GM18909 (cell line): ENCODE measurements around the gene ADAM12.

Experiments used
- ATAC-seq: cut with Tn5 transposase; IDR thresholded peaks from one replicate; pipeline ENCODE4 v1.9.1; 2021; ENCODE audit warnings: mild to moderate bottlenecking; ENCODE audit not compliant: unreplicated experiment, poor library complexity

ADAM12 gene

DNA sequence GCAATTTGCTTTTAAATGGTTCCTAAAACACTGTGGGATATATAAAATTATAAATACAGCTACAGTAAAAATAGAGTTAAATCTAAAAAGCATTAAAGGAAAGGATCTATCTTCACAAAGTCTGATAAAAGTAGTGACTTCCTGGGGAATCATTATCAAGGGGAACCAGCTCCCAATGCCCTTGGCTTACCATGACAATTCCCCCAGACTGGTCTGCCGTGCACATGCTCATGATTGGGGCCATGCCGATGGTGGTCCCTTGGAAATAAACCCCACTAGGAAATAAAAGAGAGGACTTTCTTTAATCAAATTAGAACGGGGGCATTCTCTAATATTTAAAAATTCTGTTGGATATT is 290.1 kb downstream of the ADAM12 start:
- ATAC-seq, result no peak

DNA sequence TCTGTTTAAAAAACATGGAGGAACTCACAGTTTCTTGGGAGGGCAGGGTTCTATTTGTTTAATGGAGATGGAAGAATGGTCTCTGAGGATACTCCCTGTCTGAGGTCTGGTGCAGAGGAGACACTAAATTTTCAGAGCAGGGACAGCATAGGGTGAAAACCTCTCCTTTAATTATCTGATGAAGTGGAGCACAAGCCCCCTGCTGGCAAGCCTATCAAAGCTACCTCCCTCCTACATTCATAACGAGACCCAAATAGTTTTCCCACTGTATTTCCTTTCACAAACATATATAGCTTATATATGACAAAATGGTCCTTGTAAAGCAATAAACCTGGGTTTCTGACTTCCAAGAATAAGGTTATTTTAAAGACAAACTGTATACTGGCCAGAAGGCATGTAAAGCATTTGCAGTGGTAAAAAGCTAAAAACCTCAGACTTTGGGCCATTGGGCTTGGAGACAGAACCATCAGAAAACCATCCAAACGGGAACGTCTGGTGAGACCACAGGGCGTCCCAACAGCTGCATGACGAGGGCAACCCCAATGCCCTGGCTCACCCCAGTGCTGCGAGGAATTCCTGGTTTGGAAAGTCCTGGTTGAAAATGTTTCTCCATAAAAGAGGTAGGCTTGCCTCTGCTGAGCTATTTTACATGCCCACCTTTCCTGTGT is 290.6 kb downstream of the ADAM12 start:
- no peak for ATAC-seq

DNA sequence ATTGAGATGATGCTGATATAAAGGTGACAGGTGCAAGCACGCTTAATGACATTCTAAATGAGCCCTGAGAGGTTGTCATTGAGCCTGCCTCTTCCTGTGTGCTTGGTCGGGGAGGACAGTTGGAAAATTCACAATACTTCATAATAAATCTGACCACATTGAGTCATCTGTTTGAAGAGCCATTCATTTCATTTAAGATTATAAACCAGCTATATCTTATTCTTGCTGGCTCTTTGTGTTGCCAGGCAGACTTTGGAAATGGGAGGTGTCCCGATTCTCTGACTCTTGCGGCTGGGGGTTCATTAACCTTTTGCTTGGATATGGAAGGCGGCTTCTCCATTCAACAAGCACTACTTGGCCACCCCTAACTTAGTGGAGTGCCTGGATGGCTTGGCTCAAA is 293.7 kb downstream of the ADAM12 start:
- no peak for ATAC-seq

DNA sequence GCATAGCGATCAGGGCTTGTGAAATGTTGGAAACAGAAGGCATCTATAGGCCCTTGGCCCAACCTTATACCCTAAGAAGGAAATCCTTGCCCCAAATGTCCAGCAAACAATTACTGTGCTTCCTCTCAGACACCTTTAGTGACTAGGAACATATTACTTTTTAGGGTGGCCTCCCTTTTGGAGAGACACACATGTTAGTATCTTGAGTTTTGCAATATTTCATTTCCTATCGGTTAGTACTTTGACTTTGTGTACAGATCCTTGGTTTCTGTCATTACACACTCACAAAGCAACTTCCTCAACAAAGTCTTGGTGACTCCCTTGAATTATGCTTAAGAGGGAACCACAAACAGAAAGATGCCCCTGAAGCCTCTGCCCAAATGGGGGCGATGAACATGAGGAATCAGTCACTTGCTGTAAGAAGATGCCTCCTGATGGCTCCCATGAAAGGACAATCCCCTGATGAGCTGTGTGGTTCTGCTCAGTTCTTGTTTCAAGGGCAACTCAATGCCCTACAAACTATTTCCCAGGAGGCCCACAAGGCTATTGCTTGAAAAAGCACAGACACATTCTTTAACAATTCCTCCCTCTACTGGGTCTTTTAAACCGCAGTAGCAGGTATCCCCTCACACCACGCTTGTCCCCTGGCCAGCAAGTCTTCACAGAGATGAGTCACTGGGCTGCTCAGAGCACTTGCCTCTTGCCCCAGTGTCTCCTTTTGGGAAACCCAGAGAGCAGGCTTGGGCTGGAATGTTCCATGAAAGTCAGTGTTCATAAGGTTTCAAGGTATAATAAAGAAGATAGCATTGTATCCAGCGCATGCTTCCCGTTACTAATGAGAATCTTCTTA is 295.7 kb downstream of the ADAM12 start:
- no peak for ATAC-seq

DNA sequence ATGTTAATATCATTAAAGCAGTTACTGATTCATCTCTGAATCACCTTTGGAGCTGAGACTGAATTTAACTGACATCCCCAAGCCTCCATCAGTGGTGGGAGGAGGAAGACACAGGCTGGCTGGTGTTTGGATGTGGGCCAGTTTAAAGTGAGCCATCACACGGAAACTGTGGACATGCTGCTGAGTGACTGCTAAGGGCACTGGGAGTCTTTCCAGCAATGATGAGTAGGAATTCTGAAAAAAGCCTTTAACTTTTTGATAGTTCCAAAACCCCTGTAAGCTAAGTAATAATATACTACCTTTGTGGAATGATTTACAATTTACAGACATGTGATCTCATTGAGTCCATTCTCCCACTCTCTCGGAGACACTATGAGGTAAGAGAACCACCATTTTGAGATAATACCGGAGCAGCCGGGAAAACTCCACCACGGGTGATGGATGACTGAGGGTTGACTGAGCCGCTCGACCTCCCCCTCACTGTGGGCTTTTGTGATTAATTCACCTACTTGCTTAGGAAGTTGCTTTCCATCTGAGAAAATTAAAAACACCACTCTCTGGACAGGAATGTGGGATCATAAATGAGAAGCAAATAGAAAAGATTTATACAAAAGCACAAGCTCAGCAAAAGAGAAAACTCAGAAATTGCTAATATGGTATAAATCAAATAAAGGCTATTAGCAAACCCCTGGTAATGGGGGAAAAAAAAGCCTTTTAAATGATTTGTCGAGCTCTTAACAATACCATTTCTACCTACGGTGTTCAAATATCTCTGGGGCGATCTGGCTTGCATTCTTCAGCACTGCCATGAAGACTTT is 297.2 kb downstream of the ADAM12 start:
- no peak for ATAC-seq

DNA sequence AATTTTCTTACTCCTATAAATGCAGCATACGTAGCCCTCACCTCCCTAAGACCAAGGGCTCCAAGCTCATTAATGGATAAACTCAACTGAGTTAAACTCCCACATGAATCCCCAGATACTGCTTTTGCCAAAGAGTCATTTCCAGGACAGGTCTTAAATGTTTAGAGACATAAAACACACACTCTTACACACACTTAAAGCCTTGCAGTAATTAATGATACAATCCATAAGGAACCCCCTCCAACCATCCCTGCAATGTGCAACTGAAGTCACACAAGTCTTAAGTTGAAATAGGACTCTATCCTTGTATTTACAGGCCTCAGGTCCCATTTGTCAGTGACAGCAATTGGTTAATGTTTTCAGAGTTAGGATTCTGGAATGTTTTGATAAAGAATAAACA is 297.8 kb downstream of the ADAM12 start:
- ATAC-seq, result no peak

DNA sequence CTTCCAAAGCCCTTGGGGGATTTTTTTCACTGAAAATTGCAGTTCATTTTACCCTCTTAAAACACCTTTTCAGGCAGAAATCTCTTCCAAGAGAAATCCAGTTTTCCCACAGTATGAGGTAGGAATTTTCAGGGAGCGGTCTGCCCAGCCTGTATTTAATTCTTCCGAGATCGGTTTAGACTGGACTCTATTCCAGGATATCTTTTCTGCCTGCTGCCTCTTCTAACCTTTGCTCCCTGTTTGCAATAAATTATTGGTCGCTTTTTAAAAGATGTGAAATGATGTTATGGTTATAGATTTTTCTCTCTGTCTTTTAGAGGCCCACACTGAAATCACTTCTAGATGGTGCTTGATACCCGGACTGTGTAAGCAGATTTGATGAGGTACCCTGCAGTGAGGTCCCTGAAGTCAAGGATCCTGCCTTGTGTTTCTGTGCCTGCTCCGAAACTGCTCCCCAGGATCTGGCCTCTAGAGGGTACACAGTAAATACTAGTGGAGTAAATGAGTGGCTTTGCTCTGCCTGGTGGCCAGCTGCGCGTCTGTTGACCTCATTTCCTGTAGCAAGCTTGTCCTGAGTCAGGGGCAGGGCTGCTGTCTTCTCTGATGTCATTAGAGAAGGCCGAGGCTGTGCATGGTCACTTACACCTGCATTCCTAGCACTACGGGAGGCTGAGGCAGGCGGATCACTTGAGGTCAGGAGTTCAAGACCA is 300.3 kb downstream of the ADAM12 start:
- ATAC-seq, result no peak

DNA sequence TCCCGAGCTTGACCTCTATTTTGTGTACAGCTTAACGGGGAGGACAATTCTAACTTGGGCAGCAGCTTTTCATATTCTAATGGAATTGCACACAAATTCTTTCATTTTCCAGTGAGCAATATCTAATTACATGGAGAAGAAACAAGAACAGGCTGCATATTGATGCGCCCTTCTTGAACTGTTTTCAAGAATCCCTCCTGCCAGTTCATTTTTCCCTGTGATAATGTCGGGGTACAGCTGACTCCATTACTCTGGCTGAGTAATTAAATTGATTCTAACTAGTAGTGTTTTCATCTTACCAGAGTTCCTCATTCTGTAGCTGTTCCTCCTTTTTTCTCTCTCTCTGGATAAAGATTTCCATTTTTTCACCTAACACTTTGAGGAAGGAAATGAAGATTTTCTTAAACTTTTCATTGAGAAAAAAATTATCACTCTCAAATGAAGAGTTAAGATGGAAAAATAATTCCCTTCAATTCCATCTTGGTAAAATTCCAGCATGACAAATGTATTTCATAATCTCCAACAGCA is 301.1 kb downstream of the ADAM12 start:
- ATAC-seq, result no peak

DNA sequence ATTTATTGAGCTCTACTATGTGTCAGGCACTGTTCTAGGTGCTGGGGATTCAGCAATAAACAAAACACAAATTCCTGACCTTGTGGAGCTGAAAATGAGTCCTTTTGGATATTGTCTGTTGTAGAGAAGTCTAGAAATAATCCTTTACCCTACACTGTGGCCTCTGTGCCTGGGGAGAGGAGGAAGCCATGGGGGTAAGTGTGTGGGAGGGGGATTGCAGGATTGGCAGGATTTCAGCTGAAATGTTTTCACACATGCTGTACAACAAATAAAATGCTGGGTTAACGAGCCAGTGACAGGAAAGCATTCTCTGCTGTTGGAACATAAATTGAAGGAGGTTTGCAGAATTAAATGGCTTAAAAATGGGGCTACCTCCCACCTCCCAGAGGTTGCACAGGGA is 302.5 kb downstream of the ADAM12 start:
- no peak for ATAC-seq

DNA sequence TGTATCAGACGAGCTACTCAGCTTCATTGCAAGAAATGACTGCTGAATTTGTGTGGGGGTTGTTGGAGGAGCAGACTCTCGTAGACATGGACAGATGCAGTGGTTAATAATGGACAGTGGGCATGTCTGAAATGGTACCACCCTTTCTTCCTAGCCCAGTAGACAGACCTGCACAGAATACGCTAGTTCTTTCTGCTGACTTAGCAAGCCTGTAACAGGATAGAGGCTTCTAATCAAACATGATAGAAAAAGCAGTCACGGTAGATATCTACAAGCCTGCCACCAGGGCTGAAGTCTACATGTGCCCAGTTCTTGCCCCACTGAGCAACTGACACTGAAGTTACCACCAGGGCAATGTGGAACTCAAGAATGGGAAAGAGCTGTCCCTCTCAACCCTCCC is 303.9 kb downstream of the ADAM12 start:
- no peak for ATAC-seq

DNA sequence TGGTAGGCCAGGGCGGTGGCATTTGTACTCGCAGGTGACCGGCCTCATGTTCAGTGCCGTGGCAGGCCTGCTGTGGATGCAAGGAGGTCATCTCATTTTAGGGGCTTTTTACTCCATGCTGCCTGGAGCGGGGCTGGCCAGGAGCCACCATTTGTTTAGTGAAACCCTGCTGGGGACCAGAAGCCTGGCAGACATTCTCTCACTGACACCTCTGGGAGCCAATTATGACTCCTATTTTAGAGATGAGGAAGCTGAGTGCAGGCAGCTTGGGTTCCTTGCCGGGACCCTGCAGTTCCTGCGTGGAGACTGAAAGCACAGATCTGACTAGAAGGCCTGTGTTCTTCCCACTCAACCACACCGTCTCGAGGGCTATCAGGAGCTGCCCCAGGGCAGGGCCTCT is 305.3 kb downstream of the ADAM12 start:
- no peak for ATAC-seq

DNA sequence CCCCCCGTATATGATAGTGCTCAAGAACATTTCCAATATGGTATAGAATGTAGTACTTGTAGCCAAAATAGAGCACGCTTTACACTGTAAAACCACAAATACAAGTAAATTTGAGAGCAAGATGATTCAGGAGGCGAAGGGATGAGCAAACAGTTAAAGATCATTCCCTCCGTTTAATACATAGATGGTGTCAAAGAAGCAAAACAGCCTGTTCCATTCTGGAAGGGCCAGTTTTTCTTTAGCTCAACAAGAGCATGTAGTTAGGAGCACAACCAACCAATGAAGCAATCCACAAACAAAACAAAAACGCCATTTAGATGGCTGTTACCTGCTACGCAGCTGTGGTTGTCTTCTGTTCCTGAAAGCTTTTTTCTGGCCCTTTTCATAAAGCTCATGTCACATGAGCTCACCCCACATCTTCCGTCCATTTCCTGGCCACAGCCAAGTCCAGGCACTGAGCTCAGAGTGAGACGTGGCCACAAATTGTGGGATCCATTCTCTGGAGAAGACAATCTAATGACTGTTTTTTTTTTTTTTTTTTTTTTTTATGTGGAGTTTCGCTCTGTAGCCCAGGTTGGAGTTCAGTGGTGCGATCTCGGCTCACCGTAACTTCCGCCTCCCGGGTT is 306.3 kb downstream of the ADAM12 start:
- no peak for ATAC-seq

DNA sequence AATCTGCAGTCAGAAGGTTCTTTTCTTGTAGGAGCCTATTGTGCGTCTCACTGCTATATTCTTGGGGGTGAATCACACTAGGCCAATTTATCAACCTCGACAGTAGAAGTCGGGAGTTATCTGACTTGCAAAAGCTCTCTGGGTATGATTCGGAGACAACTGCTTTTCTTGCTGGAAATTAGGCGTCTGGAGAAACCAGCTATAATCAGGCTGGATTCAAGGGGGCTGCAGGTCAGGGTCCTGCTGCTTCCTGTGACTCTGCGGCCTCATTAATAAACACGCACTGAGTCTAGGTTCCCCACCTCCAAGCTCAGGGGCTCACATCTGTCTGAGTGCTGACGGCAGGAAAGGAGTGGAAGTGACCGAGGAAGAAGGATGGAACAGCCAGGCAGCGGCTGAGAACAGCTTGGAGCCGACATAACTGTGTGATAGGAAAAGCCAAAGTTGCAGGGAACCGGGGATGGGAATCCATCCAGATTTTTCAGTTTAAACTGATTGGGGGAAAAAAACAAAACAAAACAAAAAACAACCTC is 307.3 kb downstream of the ADAM12 start:
- ATAC-seq, result no peak

DNA sequence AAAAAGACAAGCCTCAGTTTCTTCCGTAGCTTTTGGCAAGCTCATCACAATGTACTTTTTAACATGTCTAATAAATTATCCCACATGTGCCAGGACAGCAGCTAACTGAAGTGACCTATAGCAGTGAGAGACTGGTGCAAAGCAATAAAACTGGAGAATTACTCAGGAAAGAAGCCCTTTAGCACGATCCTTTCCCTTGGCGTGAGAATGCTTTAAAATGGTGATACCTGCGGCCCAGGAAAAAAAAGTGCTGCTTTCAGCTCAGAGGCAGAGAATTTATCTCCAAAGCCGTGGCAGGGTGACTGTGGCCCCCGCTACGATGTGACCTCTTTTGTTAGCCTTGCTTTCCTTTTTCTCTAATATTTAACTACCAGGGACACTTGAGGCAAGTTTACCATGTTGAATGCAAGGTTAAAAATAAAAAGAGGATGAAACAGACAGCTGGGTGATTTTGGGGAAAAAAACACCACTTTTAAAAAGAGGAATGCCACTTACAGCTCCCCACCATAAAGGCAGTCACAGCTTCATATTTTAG is 307.9 kb downstream of the ADAM12 start:
- no peak for ATAC-seq

DNA sequence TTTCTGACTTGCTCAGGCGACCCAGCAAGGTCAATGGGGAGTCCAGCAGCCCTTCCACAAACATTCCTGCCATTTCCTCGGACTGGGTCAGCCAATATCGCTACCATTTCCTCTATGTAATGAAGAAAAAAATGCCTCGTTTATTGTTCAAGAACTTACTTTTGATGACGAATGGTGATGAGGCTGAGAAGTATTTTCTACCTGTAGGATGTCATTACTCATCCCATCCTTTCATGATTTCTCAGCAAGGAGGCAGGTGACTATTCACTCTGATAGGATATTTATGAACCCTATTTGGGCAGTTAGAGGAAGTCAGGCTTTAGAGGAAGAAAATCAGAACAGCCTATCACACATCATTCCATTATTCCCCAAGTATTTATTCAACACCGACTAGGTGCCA is 313.3 kb downstream of the ADAM12 start:
- ATAC-seq, result no peak

DNA sequence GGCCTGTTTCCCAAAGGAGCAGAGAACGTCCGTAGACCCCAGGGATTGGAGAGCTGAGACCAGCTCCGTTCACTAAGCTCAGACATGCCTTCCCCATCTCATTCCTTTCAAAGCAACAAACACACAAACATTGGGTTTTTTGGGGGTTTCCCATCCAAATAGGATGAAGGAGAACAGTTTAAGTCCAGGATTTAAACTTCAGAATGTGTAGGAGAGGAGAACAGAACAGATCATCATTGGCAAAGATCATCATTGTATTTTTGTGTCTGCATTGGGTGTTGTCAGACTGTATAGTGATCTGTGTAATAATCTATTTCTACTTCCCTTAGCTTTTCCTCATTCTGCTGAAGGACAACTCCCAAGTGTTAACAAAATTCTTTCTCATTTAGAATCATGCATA is 314.0 kb downstream of the ADAM12 start:
- no peak for ATAC-seq

DNA sequence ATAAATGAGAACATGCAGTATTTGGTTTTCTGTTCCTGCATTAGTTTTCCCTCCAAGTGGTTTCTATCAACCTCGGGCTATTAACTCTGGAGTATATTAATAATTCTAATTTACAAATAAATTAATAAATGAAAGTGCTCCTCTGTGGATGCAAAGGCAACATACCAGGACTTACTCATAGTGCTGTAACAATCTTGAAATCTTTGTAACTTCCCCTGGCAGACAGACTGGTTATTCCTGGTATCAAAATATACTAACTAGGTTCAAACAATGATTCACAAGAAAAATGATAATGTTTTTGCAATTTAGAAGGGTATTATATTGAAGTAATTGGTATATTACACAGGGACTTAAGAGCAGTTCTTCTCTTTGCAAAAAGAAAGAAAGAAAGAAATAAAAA is 314.7 kb downstream of the ADAM12 start:
- ATAC-seq, result no peak

DNA sequence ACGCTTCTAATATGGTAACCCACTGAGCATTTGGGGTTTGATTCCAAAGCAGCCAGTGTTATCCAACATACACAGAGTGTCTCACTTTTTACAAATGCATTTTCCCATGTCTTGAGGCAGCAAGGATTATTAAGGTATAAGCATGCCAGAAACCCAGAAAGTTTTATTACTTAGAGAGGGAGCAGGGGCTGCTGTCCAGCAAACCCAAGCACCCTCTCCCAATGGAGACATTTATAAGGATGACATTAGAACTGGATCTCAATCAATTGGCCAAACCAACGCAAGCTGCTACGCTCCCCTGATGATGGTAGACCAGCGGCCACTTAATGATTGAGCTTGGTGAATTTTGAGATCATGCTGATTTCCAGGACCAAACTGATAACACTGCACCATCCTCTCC is 315.7 kb downstream of the ADAM12 start:
- no peak for ATAC-seq

DNA sequence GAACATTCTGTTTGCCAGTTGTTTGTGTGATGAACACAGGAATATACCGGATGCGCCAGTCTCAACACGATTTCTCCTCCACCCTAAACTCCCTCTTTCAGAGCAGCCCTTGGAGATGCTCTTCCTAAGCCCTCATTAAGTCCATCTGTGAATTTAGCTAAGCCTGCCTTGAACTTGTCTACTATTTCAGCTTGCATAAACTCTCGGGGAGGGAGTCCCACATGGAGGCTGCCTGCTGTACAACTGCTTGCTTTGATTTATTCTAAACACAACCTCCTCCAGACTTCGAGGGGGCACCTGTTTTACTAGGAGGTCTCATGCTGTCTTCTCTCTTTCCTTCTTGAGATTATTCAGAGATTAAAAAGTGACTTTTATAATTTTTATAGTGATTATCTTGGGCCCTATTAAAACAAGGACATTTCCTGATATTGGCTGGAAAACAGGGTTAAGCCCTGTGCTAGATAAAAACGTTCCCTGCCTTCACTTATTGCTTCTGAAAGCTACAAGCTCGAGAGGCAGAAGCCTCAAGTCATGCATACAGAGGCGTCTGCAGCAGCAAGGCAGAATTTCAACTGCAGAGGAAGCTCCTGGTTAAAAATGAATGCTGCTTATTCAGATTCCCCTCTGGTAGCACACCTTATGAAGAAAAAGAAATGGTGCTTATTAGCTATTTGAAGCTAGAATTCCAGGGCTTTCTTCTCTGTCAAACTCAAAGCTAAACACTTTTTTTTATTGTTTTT is 317.6 kb downstream of the ADAM12 start:
- no peak for ATAC-seq
